AG04449 (cell line): ENCODE measurements around the gene BRIX1.

ENCODE experiments used
- CTCF ChIA-PET: fragments of 350-600 bp; formaldehyde crosslinking; extraction: SDS; loops from one replicate; lab custom pipeline; 2021; ENCODE audit warnings: antibody characterized with exemption; lab: Yijun Ruan, JAX
- POLR2A ChIA-PET: fragments of 400-600, 350-600 bp; formaldehyde crosslinking; extraction: SDS; loops from one replicate; lab custom pipeline; 2020; ENCODE audit warnings: antibody characterized with exemption, inconsistent platforms; lab: Yijun Ruan, JAX
- DNase-seq: peaks from one replicate; pipeline ENCODE4 v3.0.0-alpha.2; 2010; ENCODE audit warnings: low read depth, low spot score
- H3K4me3 ChIP-seq: 2 replicates; pipeline ENCODE4 v1.5.1; 2011; ENCODE audit warnings: low read depth, mild to moderate bottlenecking, control low read depth, low read length
- CTCF ChIP-seq: IDR thresholded peaks from one replicate; pipeline ENCODE4 v1.5.1; 2011; ENCODE audit warnings: mild to moderate bottlenecking, moderate library complexity, low read length, control low read depth, inconsistent platforms; ENCODE audit not compliant: insufficient read depth; ENCODE audit errors: missing control alignments

The BRIX1 gene

GRCh38 chr5:34892414-34892813, 23.1 kb upstream of the BRIX1 start:
- ChIA-PET CTCF (interaction anchor here (1.2 to 18.8 kb wide), 5 partner anchors 10 to 414 kb away, joined by 3 to 687 read pairs (median 11); no protein-coding TSS in a partner anchor), POLR2A (no interaction called here)
- TF ChIP-seq CTCF, result no peak
- no peak for DNase-seq
- H3K4me3 ChIP-seq, result no peak overlapping the region

- ChIA-PET CTCF (interaction anchor here (1.8 to 18.8 kb wide), 3 partner anchors 8 to 416 kb away, joined by 6 to 687 read pairs (median 40); no protein-coding TSS in a partner anchor), POLR2A (no interaction called here)
- no peak for TF ChIP-seq CTCF
- DNase-seq, result no peak
- H3K4me3 ChIP-seq, result no peak overlapping the region
Measured at GRCh38 chr5:34894716-34895115, 20.8 kb upstream of the BRIX1 start.

GRCh38 chr5:34895641-34896419, 19.7 kb upstream of the BRIX1 start:
- no peak for DNase-seq
- no peak overlapping the region for H3K4me3 ChIP-seq
- no peak for TF ChIP-seq CTCF
- ChIA-PET CTCF (interaction anchor here (0.7 to 18.8 kb wide), 7 partner anchors 11 to 417 kb away, joined by 3 to 687 read pairs (median 3); no protein-coding TSS in a partner anchor), POLR2A (no interaction called here)

- no peak for TF ChIP-seq CTCF
- DNase-seq, result no peak
- ChIA-PET CTCF (interaction anchor here (0.6 to 18.8 kb wide), 49 partner anchors 8 to 431 kb away, joined by 3 to 687 read pairs (median 5); partner anchors contain the start of genes BRIX1, RAD1 and TTC23L), POLR2A (no interaction called here)
- H3K4me3 ChIP-seq, result no peak overlapping the region
Measured at GRCh38 chr5:34897646-34898045, 17.9 kb upstream of the BRIX1 start.

GRCh38 chr5:34898258-34898895, 17.1 kb upstream of the BRIX1 start:
- TF ChIP-seq CTCF, result peak; percentile 76
- POLR2A ChIA-PET, result no interaction called here

GRCh38 chr5:34899066-34899465, 16.4 kb upstream of the BRIX1 start:
- TF ChIP-seq CTCF, result no peak
- POLR2A ChIA-PET, result no interaction called here
- CTCF ChIA-PET, result interaction anchor here (0.6 to 18.8 kb wide), 55 partner anchors 8 to 438 kb away, joined by 3 to 687 read pairs (median 5); partner anchors contain the start of genes BRIX1, RAD1 and TTC23L
- no peak overlapping the region for H3K4me3 ChIP-seq
- DNase-seq, result no peak

More at GRCh38 chr5:34898258-34898895, 17.1 kb upstream of the BRIX1 start:
- no peak overlapping the region for H3K4me3 ChIP-seq
- DNase-seq, result peak; percentile 38
- CTCF ChIA-PET, result interaction anchor here (0.6 to 18.8 kb wide), 67 partner anchors 9 to 438 kb away, joined by 3 to 687 read pairs (median 4); partner anchors contain the start of genes BRIX1, RAD1 and TTC23L
